Large intestine (tissue), 3 donors: ENCODE results near the gene P2RX2. TPM values are rescaled to one million over a fixed set of nuclear protein-coding genes. Genes with fewer than 3 reads are reported as not detected.

Source experiments
- DNase-seq, 2 donors: peaks; one replicate each; pipeline versions ENCODE4 v3.0.0 to v3.0.0-alpha.2; 2013
- H3K27ac ChIP-seq: one replicate; pipeline ENCODE4 v1.5.1; 2013; ENCODE audit warnings: low read length
- H3K27me3 ChIP-seq: 2 replicates; pipeline ENCODE4 v1.6.1; 2013; ENCODE audit warnings: low read length; ENCODE audit not compliant: control insufficient read depth, insufficient read depth
- H3K36me3 ChIP-seq: 2 replicates; pipeline ENCODE4 v1.6.1; 2013; ENCODE audit warnings: low read length; ENCODE audit not compliant: control insufficient read depth, insufficient read depth
- H3K4me1 ChIP-seq: one replicate; pipeline ENCODE4 v1.6.1; 2013; ENCODE audit warnings: low read length; ENCODE audit not compliant: control insufficient read depth, insufficient read depth
- H3K4me3 ChIP-seq: one replicate; pipeline ENCODE4 v1.5.1; 2013; ENCODE audit warnings: low read length
- H3K9me3 ChIP-seq: one replicate; pipeline ENCODE4 v1.6.1; 2013; ENCODE audit warnings: mild to moderate bottlenecking, low read depth, low read length, moderate library complexity; ENCODE audit not compliant: control insufficient read depth
- WGBS: methylation state at CpG from one replicate; pipeline ENCODE4 v1.1.5; 2013; ENCODE audit warnings: low lambda C conversion rate; ENCODE audit not compliant: insufficient coverage; 5-methylcytosine and 5-hydroxymethylcytosine counted together
- polyA plus RNA-seq: library from polyadenylated mRNA; unstranded; fragments of 120-200 nt; gene quantifications from one replicate; pipeline ENCODE4 v1.2.1, GENCODE V29; 2013

Gene P2RX2
- polyA plus RNA-seq, 1 donor, result 24.1 TPM

- DNase-seq, result no peak
- Histone ChIP-seq H3K36me3 (no peaks in the 10 kb centered on the region), H3K4me3 (no peak overlapping the region), H3K4me1 (peaks cover 26% of the 10 kb centered on the region), H3K27me3 (peaks cover 73% of the 10 kb centered on the region), H3K9me3 (peaks cover 13% of the 10 kb centered on the region), H3K27ac (peak overlapping the region; percentile 26)
- WGBS, result no CpG with 5 or more reads among the region's 29 CpGs
These were observed 15.9 kb upstream of the P2RX2 start for GRCh38 chr12:132602572-132603239.

GRCh38 chr12:132603240-132604150 lies 15.1 kb upstream of the P2RX2 start:
- no peak for DNase-seq
- Histone ChIP-seq H3K27ac (peak overlapping the region; percentile 33), H3K36me3 (no peaks in the 10 kb centered on the region), H3K4me3 (peak overlapping the region; percentile 30), H3K9me3 (peaks cover 13% of the 10 kb centered on the region), H3K4me1 (peaks cover 28% of the 10 kb centered on the region), H3K27me3 (peaks cover 80% of the 10 kb centered on the region)
- WGBS, result no CpG with 5 or more reads among the region's 67 CpGs

- Histone ChIP-seq H3K4me3 (peak overlapping the region; percentile 30), H3K9me3 (peaks cover 13% of the 10 kb centered on the region), H3K27ac (peak overlapping the region; percentile 33), H3K27me3 (peaks cover 87% of the 10 kb centered on the region), H3K4me1 (peaks cover 25% of the 10 kb centered on the region), H3K36me3 (no peaks in the 10 kb centered on the region)
- no peak for DNase-seq
- no CpG with 5 or more reads among the region's 26 CpGs for WGBS
These were observed 14.4 kb upstream of the P2RX2 start for GRCh38 chr12:132604151-132604618.

GRCh38 chr12:132604668-132605441 lies 13.7 kb upstream of the P2RX2 start:
- Histone ChIP-seq H3K4me1 (peaks cover 25% of the 10 kb centered on the region), H3K27me3 (peaks cover 89% of the 10 kb centered on the region), H3K9me3 (peaks cover 14% of the 10 kb centered on the region), H3K4me3 (no peak overlapping the region), H3K27ac (no peak overlapping the region), H3K36me3 (no peaks in the 10 kb centered on the region)
- WGBS, result no CpG with 5 or more reads among the region's 16 CpGs
- no peak for DNase-seq

- H3K27me3 ChIP-seq, result peaks cover 91% of the 10 kb centered on the region
- no CpG with 5 or more reads among the region's 18 CpGs for WGBS
- no peak for DNase-seq
- no peaks in the 10 kb centered on the region for H3K36me3 ChIP-seq
- peaks cover 15% of the 10 kb centered on the region for H3K4me1 ChIP-seq
- H3K9me3 ChIP-seq, result peaks cover 19% of the 10 kb centered on the region
- no peak overlapping the region for H3K4me3 ChIP-seq
- no peak overlapping the region for H3K27ac ChIP-seq
These were observed 12.7 kb upstream of the P2RX2 start for GRCh38 chr12:132605892-132606291.

- Histone ChIP-seq H3K27ac (no peak overlapping the region), H3K36me3 (no peaks in the 10 kb centered on the region), H3K4me1 (peaks cover 14% of the 10 kb centered on the region), H3K27me3 (peaks cover 91% of the 10 kb centered on the region), H3K4me3 (no peak overlapping the region), H3K9me3 (peaks cover 25% of the 10 kb centered on the region)
- no peak for DNase-seq
- no CpG with 5 or more reads among the region's 16 CpGs for WGBS
These were observed 12.1 kb upstream of the P2RX2 start for GRCh38 chr12:132606466-132606865.

GRCh38 chr12:132606927-132607326 lies 11.6 kb upstream of the P2RX2 start:
- peaks cover 27% of the 10 kb centered on the region for H3K9me3 ChIP-seq
- H3K4me1 ChIP-seq, result peaks cover 14% of the 10 kb centered on the region
- WGBS, result no CpG with 5 or more reads among the region's 19 CpGs
- H3K27ac ChIP-seq, result no peak overlapping the region
- H3K4me3 ChIP-seq, result no peak overlapping the region
- peaks cover 92% of the 10 kb centered on the region for H3K27me3 ChIP-seq
- no peaks in the 10 kb centered on the region for H3K36me3 ChIP-seq
- DNase-seq, result no peak

GRCh38 chr12:132608231-132609171 lies 10.1 kb upstream of the P2RX2 start:
- no CpG with 5 or more reads among the region's 25 CpGs for WGBS
- Histone ChIP-seq H3K4me1 (peaks cover 7% of the 10 kb centered on the region), H3K4me3 (no peak overlapping the region), H3K27ac (no peak overlapping the region), H3K9me3 (peaks cover 23% of the 10 kb centered on the region), H3K36me3 (no peaks in the 10 kb centered on the region), H3K27me3 (peaks cover 78% of the 10 kb centered on the region)
- no peak for DNase-seq

GRCh38 chr12:132610051-132610759 lies 8.4 kb upstream of the P2RX2 start, which contains the start of gene LRCOL1:
TSS of gene LRCOL1 (minus strand) at chr12:132610582. CDS start at chr12:132606251, 4,331 bp downstream.
- peaks cover 64% of the 10 kb centered on the region for H3K27me3 ChIP-seq
- DNase-seq, result no peak

More at GRCh38 chr12:132610051-132610759, 8.4 kb upstream of the P2RX2 start, which contains the start of gene LRCOL1:
- no CpG with 5 or more reads among the region's 35 CpGs for WGBS
- Histone ChIP-seq H3K9me3 (peaks cover 18% of the 10 kb centered on the region), H3K27ac (no peak within 1 kb of the TSS), H3K4me3 (no peak within 1 kb of the TSS), H3K36me3 (no peaks in the 10 kb centered on the region), H3K4me1 (peaks cover 3% of the 10 kb centered on the region)
